HG03460 (cell line): Measurements from ENCODE around the gene PWP2.

Source experiments
- ATAC-seq: cut with Tn5 transposase; IDR thresholded peaks from one replicate; pipeline ENCODE4 v1.9.1; 2021; ENCODE audit not compliant: unreplicated experiment

The PWP2 gene

GRCh38 chr21:44107026-44107501 is at the start of gene PWP2:
PWP2 (plus strand) TSS chr21:44107399; CDS start chr21:44107417, 18 bp downstream.
- ATAC-seq, result peak; percentile 85

- ATAC-seq, result no peak
Measured at GRCh38 chr21:44057960-44058651, 49.1 kb upstream of the PWP2 start.

- ATAC-seq, result no peak
Measured at GRCh38 chr21:44058652-44058964, 48.6 kb upstream of the PWP2 start.

GRCh38 chr21:44058981-44059380 is 48.2 kb upstream of the PWP2 start:
- ATAC-seq, result no peak

GRCh38 chr21:44059710-44060109 is 47.5 kb upstream of the PWP2 start:
- no peak for ATAC-seq

- no peak for ATAC-seq
Measured at GRCh38 chr21:44062380-44062779, 44.8 kb upstream of the PWP2 start.

GRCh38 chr21:44063151-44063912 is 43.9 kb upstream of the PWP2 start:
- ATAC-seq, result no peak

- ATAC-seq, result no peak
Measured at GRCh38 chr21:44064852-44065403, 42.3 kb upstream of the PWP2 start.

GRCh38 chr21:44065428-44065827 is 41.8 kb upstream of the PWP2 start:
- no peak for ATAC-seq

- no peak for ATAC-seq
Measured at GRCh38 chr21:44066116-44066515, 41.1 kb upstream of the PWP2 start.

GRCh38 chr21:44067011-44067839 is 40.0 kb upstream of the PWP2 start:
- ATAC-seq, result no peak

- no peak for ATAC-seq
Measured at GRCh38 chr21:44070391-44070790, 36.8 kb upstream of the PWP2 start.

GRCh38 chr21:44071359-44072104 is 35.7 kb upstream of the PWP2 start:
- ATAC-seq, result no peak

- ATAC-seq, result no peak
Measured at GRCh38 chr21:44072111-44072510, 35.1 kb upstream of the PWP2 start.

- ATAC-seq, result no peak
Measured at GRCh38 chr21:44074315-44074958, 32.8 kb upstream of the PWP2 start.

- no peak for ATAC-seq
Measured at GRCh38 chr21:44076316-44076715, 30.9 kb upstream of the PWP2 start.

- ATAC-seq, result no peak
Measured at GRCh38 chr21:44078411-44078981, 28.7 kb upstream of the PWP2 start.

- no peak for ATAC-seq
Measured at GRCh38 chr21:44079446-44079845, 27.8 kb upstream of the PWP2 start.

GRCh38 chr21:44079846-44080245 is 27.4 kb upstream of the PWP2 start:
- no peak for ATAC-seq
